T-helper 1 cell (primary cell): ENCODE results near the gene SERAC1.
A peak's percentile ranks its signal among the peaks of the same experiment; 100 is the strongest.

ENCODE experiments used
- DNase-seq, 5 donors: peaks; one replicate each; pipeline ENCODE4 v3.0.0-alpha.2; 2012 to 2020

The SERAC1 gene

DNA sequence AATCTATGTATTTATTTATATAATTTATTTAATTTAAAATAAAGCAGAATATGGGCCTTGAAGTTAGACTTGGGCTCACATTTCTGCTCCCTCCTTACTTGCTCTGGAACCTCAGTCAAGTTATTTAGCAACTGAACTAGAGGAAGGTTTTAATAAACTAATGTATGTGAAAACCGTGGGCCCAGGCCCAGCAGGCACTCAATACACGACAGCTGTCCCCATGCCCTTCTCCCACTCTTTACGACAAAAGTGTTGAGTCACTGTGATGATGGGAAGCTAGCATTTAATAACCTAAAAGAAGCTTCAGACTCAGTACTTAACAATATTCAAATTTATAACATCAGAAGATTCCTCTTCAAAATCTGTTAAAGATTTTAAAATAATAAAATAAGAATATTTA is 46.7 kb downstream of the SERAC1 start:
- DNase-seq = no peak

DNA sequence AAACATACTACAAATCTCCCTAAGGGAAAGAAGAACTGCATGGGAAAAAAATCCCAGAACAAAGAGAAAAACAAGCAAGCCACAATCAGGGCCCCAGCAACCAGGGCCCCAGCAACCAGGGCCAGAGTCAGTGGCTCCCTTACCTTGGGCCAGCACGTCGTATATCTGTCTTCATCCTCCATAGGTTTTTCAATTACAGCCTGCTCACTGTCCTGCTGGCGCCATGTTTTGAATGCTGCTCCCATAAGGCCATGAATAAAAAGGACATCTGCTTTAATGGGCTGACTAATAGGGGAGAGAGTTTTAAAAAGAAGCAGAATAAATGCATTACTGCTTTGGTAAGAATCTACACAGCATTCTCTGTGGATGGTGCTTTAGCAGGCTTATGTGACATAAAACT is 49.2 kb downstream of the SERAC1 start:
- no peak for DNase-seq

DNA sequence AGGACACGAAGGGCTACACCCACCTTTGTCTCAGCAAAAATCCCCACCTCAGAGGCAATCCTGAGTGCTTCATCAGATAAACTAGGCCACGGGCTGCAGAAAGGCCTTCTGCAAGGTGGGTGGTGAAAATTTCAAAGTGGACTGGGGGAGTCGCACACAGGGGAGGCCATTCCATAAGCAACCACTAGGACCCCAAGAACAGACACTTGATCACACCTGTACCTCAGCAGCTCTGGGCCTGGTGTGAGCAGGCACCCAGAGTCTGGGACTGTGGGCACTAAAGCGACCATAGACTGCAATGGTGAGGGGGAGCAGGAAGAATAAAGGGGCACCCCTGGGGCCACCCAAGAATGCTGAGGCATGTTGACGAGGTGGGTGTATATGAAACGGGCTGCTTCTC is 52.6 kb downstream of the SERAC1 start:
- no peak for DNase-seq

DNA sequence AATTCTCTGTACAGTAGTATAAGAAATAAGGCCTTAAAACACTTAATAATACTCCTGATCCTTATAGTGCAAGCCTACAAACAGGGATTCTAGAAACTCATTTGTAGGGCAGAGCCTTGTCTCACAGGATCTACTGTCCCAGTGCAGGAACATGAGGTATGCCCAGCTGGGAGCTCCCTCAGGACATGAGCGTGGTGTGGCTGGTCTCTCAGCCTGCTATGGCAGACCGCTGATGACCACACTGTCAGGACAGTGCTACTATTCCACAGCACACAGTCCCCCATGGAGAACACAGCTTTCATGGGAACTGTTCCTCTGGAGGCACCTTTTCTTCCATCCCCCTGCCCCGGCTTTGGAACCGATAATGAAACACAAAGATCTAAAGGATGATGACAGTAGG is 53.0 kb downstream of the SERAC1 start:
- no peak for DNase-seq

DNA sequence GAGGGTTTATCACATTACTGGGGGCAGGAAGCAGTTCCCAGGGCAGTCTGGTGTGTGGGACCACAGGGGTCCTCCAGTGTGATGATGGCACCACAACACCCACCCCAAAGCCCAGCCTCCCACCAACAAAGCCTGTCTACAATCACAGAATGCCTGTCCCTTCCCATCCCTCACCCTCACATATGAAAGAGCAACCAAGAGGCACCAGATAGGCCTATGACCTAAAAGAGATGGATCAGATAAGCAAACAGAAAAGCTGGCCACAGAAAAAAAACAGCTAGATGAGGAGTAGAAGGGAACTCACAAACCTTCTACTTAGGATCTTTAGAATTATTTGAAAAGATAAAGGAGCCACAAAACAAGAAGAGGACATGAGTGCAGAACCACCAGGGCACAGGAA is 54.3 kb downstream of the SERAC1 start:
- DNase-seq = no peak

DNA sequence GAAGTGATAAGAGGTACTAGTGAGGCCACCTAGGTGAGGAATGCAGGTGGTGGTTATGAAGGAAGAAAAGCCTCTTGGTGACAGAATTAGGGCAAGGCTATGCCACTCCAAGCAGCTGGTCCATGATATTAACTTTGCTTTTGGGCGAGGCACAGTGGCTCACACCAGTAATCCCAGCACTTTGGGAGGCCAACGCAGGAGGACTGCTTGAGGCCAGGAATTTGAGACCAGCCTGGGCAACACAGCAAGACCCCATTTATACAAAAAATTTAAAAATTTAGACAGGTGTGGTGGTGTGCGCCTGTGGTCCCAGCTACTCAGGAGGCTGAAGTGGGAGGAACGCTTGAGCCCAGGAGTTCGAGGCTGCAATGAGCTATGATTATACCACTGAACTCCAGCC is 56.1 kb downstream of the SERAC1 start:
- no peak for DNase-seq

DNA sequence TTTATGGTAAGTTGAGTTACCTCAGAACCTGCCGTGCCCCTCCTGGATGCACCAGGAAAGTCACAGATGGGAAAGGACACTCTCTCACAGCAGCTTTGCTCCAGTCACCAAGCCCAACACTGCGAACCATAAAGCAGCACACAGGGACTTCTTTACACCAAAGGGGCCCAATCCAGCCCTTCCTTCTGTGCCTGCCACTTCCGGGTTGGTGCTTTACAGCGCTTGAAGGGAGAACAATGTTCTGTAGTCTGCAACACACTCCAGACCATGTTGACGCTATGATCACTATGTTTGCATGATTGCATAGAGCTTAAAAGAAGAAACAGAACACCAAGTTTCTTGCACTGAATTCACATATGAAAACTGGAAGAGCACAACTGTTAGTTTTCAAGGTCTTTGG is 57.1 kb downstream of the SERAC1 start:
- DNase-seq = no peak

DNA sequence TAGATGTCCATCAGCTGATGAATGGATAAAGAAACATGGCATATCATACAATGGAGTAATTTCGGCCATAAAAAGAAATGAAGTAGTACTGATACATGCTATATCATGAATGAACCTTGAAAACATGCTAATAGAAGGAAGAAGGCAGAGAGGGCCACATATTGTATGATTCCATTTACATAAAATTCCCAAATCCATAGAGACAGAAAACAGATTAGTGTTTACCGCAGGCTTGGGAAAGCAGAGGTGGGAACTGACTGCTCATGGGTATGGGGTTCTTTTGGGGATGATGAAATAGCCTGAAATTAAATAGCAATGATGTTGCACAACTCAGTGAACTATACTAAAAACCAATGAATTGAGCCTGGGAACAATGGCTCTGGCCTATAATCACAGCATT is 58.3 kb downstream of the SERAC1 start:
- DNase-seq = no peak

DNA sequence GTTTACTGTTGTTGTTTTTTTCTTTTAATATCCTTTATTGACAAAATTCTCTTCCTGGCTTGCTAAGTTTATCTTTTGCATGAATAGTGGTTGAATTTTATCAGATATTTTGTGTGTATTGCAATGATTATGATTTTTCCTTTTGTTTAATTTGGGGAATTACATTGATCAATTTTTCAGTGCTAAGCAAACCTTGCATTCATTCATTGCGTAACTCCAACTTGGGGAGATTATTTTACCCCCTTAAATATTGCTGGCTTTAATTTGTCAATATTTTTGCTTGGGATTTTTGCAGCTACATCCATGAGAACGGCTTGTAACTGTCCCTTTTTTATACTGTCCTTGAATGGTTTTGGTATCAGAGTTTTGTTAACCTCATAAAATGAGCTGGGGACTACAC is 63.4 kb downstream of the SERAC1 start:
- DNase-seq = no peak

DNA sequence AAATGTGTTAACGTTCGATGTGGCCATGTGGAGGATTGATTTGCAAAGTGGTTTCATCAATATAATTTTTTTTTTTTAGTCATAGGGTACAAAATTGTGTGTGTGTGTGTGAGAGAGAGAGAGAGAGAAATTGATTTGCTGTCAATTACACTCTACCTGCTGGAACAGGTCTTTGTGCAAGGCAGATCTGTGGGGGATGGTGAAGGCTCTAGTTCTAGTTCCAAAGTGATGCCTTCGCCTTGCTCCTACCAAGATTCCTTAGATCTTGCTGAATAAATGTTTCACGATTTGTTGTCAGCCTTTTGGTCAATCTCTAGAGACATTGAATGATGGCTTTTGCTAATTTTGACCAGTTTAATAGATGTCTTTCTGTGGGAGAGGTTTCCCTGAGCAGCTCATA is 64.8 kb downstream of the SERAC1 start:
- DNase-seq = no peak

DNA sequence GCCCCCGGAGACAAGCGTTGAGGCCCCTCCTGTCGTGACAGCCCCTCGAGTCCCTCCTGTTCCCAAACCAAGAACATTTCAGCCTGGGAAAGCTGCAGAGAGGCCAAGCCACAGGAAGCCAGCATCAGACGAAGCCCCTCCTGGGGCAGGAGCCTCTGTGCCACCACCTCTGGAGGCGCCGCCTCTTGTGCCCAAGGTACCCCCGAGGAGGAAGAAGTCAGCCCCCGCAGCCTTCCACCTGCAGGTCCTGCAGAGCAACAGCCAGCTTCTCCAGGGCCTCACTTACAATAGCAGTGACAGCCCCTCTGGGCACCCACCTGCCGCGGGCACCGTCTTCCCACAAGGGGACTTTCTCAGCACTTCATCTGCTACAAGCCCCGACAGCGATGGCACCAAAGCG is 72.4 kb downstream of the SERAC1 start:
- no peak for DNase-seq

DNA sequence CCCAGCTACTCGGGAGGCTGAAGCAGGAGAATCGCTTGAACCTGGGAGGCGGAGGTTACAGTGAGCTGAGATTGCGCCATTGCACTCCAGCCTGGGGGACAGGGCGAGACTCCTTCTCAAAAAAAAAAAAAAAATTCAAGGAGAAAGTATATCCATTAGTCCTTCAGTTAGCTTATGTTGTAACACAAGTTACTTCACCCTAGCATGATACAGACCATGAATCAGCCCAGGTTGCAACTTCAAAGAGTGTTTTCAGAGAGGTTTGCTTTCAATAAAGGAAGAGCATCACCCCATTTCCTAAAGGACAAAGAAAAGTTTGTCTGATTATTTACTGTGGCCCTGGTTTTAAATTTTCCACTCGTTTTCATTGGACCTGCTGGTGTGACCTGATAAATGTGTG is 73.0 kb downstream of the SERAC1 start:
- DNase-seq = no peak

DNA sequence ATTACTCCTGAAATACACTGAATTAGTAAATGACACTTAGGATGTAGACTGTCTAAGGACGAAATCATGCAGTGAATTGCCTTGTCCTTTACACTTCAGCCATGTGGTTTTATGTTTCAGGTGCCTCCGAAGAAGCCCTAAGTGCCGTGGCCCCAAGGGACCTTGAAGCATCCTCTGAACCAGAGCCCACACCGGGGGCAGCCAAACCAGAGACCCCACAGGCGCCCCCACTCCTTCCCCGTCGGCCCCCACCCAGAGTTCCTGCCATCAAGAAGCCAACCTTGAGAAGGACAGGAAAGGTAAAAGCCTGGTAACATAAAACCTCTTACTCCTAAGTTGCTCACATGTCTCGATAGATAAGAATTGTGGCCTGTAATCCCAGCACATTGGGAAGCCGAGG is 75.3 kb downstream of the SERAC1 start:
- no peak for DNase-seq

DNA sequence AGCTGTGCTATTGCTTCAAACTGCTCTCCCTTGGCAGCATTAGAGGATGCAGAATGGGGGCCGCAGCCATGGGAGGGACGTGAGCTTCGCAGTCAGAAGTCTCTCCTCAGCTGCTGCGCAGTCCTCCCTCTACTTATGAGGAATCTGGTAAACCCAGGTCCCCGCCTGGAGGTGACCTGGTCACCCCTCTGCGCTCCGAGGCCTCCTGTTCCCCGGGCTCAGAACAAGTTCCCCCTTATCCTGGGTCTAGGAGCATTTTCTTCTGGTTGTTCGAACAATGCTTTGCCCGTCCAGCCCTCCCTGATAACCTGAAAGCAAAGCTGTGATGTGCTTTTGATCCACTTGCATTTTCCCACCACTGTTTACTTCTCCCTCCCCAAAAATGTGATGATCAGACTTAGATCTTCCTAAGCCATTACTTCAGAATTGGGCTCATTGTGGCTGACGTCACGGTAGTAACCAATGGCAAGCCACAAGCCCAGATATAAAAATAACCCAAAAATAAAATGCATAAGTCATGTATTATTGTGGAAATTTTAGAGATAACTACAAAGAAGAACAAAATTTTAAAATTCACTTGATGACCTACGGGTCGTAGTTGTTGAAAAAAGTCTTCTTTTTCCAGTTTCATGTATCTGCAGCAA is 80.7 kb downstream of the SERAC1 start:
- no peak for DNase-seq

DNA sequence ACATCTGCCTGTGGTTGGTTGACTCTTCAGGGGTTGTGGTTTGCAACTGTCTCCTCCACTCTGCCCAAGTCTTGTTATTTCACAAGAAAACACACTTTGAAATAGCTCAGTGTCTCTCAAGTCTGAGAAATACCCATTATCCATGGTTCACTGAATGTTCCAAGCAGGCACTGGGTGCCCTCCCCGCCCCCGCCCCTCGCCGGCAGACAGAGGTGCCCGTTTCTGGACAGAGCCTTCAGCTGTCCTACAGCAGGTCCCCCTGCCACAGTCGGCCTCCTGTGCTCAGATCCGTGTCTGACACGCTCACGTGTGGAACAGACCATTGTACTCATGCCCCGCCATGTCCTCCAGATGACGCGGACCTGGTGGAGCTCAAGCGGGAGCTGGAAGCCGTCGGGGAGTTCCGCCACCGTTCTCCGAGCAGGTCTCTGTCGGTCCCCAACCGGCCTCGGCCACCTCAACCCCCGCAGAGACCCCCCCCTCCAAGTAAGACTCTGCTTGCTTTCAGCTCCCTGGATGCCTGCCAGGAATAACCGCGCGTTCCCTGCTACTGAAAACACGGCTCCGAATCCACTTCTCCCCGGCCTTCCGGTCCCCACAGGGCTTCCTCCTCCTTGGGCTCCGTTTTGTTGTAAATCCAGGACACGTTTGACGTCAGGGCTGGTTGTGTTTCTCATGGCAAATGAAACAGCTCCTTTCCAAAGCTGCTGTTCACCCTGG is 81.4 kb downstream of the SERAC1 start:
- peak in 1 of 5 donors; percentile 35 for DNase-seq

DNA sequence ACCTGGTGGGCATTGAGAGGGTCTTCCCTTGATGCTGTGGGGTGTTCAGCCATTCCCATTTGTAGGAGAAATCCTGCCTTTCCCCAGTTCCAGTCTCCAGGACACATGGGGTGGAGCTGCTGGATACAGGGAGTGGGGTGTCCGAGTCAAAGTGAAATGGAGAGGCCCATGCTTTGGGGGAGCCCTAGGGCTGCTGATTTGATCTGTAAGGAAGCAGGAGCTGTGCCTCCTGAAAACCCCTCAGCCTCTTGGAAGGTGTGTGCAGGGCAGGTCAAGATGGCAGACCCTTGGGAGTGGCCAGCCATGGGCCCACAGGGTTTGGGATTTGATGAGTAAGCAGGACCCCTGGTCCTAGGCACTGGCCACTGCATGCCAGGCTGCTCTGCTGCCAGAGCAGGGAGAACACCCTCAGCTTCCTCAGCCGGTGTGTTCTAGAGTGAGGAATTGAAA is 82.0 kb downstream of the SERAC1 start:
- no peak for DNase-seq

DNA sequence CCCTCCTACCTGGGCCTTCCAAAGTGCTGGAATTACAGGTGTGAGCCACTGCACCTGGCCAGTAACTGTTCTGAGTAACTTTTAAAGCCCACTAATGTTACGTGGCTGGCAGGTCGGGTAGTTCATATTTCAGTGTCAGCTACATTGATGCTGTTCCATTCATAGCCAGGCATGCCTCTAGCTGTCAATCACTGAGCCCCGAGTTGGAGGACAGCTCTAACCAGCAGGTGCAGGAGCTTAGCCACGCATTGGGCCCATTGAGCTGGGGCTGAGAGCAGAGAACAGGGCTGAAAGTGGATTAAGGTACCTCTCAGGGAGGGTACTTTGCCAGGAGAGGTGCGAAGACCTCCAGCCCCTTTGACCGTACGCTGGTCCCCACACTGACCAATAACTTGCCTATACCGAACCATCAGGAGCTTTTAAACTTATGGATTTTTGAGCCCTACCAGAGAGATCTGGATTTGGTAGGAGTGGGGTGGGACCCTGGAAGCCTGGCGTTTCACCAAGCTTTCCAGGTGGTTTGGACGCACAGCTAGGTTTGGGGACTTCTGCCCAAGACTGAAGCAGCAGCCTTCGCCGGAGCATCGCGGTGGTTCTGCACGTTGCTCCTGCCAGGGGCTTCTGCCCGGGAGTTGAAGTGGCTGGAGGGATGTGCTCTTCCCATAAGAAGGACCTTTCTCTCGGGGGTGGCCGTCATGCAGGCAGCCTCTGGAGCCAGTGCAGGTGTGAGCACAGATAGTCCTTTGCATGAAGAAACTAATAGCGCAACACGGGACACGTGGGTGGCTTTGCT is 82.6 kb downstream of the SERAC1 start:
- no peak for DNase-seq

DNA sequence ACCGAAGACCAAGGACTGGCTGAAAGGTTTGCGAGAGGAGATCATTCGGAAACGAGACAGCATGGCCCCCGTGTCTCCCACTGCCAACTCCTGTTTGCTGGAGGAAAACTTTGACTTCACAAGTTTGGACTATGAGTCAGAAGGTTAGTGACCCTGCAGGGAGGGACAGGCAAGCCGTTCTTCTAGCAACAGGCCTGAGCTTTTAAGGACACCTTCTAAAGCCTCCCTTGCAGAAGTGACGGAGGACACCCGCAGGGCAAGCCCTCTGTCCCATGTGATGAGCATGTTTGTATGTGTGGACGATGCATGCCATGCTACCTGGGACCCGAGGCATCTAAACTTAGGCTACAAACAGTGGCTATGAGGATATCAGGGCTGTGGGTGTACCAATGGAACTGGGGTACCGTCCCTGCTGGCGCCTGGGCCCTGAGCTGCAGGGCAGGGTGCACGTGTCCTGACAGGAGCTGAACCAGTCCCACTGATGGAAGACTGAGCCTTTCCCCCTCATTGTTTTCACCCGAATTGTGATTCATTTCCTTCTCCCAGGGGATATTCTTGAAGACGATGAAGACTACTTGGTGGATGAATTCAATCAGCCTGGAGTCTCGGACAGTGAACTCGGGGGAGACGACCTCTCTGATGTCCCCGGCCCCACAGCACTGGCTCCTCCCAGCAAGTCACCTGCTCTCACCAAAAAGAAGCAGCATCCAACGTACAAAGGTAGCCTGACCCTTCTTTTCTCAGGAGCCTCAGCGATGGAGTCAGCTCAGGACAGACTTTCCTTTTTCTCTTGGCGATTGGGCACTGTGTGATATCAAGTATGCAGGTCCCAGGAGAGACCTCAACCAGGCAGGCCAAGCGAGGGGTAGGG is 84.4 kb downstream of the SERAC1 start:
- no peak for DNase-seq

DNA sequence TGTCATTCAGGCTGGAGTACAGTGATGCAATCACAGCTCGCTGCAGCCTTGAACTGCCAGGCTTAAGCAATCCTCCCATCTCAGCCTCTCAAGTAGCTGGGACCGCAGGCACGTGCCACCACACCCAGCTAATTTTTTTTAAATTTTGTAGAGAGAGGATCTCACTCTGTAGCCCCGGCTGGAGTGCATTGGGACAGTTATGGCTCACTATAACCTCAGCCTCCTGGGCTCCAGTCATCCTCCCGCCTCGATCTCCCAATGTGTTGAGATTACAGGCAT is 86.5 kb downstream of the SERAC1 start:
- no peak for DNase-seq

DNA sequence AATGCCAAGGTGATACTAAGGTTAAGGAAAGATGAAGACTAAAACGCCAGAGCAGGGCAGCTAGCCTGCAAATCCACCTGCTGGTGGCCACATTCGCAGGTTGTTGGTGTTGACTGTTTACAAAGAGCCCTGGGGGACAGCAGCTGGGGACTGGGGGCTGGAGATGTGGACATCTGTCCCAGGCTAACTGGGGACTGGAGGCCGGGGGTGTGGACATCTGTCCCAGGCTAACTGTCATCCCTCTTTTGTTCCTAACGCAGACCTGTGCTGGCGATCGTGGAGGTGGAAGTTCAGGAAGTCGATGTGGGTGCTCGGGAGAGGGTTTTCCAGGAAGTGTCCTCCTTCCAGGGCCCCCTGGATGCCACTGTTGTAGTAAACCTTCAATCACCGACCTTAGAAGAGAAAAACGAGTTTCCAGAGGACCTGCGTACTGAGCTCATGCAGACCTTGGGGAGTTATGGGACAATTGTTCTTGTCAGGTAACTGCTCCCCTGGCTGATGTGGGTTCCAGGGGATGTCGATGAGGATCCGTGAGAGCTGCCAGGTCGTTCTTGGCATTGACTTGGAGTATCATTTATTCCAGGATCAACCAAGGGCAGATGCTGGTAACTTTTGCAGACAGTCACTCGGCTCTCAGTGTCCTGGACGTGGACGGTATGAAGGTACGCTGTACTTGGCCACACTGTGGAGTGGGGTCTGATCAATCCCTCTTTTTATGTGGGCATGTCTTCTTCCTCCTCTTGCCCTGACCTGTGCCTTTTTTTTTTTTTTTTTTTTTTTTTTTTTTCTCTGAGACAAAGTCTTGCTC is 87.0 kb downstream of the SERAC1 start:
- DNase-seq = no peak

DNA sequence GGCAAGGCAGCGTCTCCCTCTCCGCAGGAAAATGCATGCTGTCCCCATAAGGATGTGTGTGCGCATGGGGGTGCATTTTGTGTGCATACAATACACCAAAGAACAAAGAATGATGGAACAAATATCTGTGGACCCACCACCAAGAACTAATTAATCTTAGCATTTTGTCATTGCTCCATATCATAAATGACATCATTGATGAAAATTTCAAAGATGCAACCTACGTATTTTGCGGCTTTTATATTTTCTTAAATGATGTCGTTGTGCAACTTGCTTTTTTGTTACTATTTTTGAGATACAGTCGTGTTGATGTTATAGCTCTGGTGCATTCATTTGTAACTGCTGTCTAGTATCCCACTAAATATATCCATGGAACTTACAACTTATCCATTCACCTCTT is 89.7 kb downstream of the SERAC1 start:
- no peak for DNase-seq

DNA sequence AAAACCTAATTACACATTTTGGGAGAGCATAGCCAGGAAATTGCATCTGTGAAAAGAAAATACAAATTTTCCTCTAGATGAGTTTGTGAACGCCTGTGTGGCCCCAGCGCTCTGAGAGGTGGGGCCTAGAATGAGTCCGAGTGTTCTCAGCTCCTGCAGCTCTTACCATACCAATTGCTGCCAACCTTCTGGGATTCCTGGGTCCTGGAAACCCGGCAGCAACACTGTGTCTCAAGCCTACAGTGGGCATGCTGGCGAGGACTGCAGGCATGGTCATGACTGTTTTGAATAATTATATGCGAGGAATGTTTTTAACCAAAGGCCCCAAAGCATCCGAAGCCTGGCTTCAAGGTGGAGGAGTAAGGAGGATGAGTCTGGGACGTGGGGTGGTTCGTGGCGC is 90.4 kb downstream of the SERAC1 start:
- no peak for DNase-seq
